T-helper 2 cell treated with Interferon-gamma antibody and Interleukin-4, amounts not matched to agents 5 μg/mL and 100 μg/mL, for 36 hours (primary cell): ENCODE measurements around the gene SETBP1.

Experiments
- DNase-seq: peaks from one replicate; pipeline ENCODE4 v3.0.0; 2021; ENCODE audit warnings: low spot score
- H3K27ac Mint-ChIP-seq: one replicate; pipeline ENCODE4 v1.8.0; 2021; ENCODE audit warnings: mild to moderate bottlenecking, mixed read lengths
- H3K27me3 Mint-ChIP-seq: one replicate; pipeline ENCODE4 v1.8.0; 2021; ENCODE audit warnings: low read depth, mixed read lengths
- H3K36me3 Mint-ChIP-seq: one replicate; pipeline ENCODE4 v1.8.0; 2021; ENCODE audit warnings: low read depth, mixed read lengths
- H3K4me1 Mint-ChIP-seq: one replicate; pipeline ENCODE4 v1.8.0; 2021; ENCODE audit warnings: low read depth, mixed read lengths
- H3K4me3 Mint-ChIP-seq: one replicate; pipeline ENCODE4 v1.8.0; 2022; ENCODE audit warnings: mild to moderate bottlenecking, moderate library complexity, mixed read lengths
- H3K9me3 Mint-ChIP-seq: one replicate; pipeline ENCODE4 v1.8.0; 2021; ENCODE audit warnings: mixed read lengths

SETBP1 gene

GRCh38 chr18:44723411-44723810 lies 42.7 kb downstream of the SETBP1 start:
- Mint-ChIP-seq H3K27me3 (peaks cover 5% of the 10 kb centered on the region), H3K4me3 (no peak overlapping the region), H3K27ac (no peak overlapping the region), H3K4me1 (peaks cover 71% of the 10 kb centered on the region), H3K9me3 (no peaks in the 10 kb centered on the region), H3K36me3 (peaks cover 4% of the 10 kb centered on the region)
- DNase-seq: no peak

DNA sequence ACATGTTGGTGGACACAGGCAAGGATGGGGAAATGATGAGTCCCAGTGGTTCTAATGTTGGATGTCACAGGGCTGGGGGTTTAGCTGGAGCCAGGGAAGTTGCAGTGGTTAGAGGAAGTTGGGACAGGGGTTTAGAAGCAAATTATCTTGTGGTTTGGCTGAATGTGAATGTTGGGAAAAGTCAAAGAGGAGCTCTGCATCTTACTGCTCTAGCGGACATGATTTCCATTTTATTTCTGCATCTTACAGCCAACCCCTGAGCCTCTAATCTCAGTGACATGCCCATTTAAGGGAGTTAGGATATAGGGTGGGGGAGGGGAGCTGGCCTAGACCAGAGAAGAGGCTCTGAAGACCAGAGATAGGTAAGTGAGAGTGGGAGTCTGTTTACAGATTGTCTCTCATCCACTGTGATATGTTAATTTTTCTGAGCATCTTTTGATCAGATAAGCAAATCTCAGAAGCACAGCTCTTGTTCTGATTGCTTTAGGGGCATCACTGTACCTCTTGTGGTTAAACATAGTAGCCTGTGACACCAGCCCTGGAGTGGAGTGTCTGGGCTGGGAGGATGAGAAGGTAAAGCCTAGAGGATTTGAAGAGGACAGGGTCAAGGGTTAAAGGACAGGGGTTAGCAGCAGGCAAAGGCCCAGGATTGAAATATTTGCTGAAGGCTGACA lies 43.6 kb downstream of the SETBP1 start:
- H3K4me3 Mint-ChIP-seq: peak overlapping the region; percentile 66
- DNase-seq: peak; percentile 48
- peaks cover 75% of the 10 kb centered on the region for H3K4me1 Mint-ChIP-seq
- H3K36me3 Mint-ChIP-seq: peaks cover 2% of the 10 kb centered on the region
- peak overlapping the region; percentile 70 for H3K27ac Mint-ChIP-seq
- H3K9me3 Mint-ChIP-seq: no peaks in the 10 kb centered on the region
- H3K27me3 Mint-ChIP-seq: peaks cover 2% of the 10 kb centered on the region

GRCh38 chr18:44725300-44726058 lies 44.8 kb downstream of the SETBP1 start:
- Mint-ChIP-seq H3K4me1 (peaks cover 87% of the 10 kb centered on the region), H3K36me3 (peaks cover 2% of the 10 kb centered on the region), H3K27me3 (peaks cover 2% of the 10 kb centered on the region), H3K9me3 (no peaks in the 10 kb centered on the region), H3K27ac (peak overlapping the region; percentile 70), H3K4me3 (peak overlapping the region; percentile 66)
- peak; percentile 80 for DNase-seq

- no peaks in the 10 kb centered on the region for H3K9me3 Mint-ChIP-seq
- peak overlapping the region; percentile 66 for H3K4me3 Mint-ChIP-seq
- no peak for DNase-seq
- H3K36me3 Mint-ChIP-seq: peaks cover 2% of the 10 kb centered on the region
- H3K27me3 Mint-ChIP-seq: peaks cover 2% of the 10 kb centered on the region
- peak overlapping the region; percentile 70 for H3K27ac Mint-ChIP-seq
- H3K4me1 Mint-ChIP-seq: peaks cover 91% of the 10 kb centered on the region
Measured at GRCh38 chr18:44726059-44726421, 45.4 kb downstream of the SETBP1 start.

- no peaks in the 10 kb centered on the region for H3K9me3 Mint-ChIP-seq
- H3K4me3 Mint-ChIP-seq: peak overlapping the region; percentile 22
- H3K27me3 Mint-ChIP-seq: peaks cover 4% of the 10 kb centered on the region
- no peak for DNase-seq
- H3K27ac Mint-ChIP-seq: no peak overlapping the region
- peaks cover 95% of the 10 kb centered on the region for H3K4me1 Mint-ChIP-seq
- peaks cover 2% of the 10 kb centered on the region for H3K36me3 Mint-ChIP-seq
Measured at GRCh38 chr18:44727291-44727690, 46.6 kb downstream of the SETBP1 start.

DNA sequence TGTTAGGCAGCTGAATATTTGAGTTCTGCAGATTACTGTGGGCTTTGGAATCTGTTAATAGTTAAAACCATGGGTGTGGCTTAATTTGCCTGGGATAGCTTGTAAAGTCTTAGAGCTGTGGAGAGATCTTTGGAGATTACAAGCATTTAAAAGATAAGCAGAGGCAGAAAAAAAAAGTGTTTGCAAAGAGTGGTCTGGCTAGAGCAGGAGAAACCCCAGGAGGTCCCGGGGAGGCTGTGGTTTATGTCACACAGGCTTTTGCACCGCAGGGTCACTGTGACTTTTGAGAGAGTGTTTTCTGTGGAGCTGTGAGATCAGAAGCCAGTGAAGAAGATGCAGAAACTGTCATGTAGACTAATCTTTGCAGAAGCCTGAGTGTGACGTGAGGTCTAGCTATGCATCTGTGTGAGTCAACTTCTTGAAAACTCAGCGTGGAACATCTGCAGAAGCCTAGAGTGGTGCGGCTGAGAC lies 49.0 kb downstream of the SETBP1 start:
- H3K36me3 Mint-ChIP-seq: no peaks in the 10 kb centered on the region
- H3K4me3 Mint-ChIP-seq: peak overlapping the region; percentile 57
- peak; percentile 80 for DNase-seq
- H3K27me3 Mint-ChIP-seq: peaks cover 6% of the 10 kb centered on the region
- H3K27ac Mint-ChIP-seq: peak overlapping the region; percentile 60
- peaks cover 98% of the 10 kb centered on the region for H3K4me1 Mint-ChIP-seq
- no peaks in the 10 kb centered on the region for H3K9me3 Mint-ChIP-seq

DNA sequence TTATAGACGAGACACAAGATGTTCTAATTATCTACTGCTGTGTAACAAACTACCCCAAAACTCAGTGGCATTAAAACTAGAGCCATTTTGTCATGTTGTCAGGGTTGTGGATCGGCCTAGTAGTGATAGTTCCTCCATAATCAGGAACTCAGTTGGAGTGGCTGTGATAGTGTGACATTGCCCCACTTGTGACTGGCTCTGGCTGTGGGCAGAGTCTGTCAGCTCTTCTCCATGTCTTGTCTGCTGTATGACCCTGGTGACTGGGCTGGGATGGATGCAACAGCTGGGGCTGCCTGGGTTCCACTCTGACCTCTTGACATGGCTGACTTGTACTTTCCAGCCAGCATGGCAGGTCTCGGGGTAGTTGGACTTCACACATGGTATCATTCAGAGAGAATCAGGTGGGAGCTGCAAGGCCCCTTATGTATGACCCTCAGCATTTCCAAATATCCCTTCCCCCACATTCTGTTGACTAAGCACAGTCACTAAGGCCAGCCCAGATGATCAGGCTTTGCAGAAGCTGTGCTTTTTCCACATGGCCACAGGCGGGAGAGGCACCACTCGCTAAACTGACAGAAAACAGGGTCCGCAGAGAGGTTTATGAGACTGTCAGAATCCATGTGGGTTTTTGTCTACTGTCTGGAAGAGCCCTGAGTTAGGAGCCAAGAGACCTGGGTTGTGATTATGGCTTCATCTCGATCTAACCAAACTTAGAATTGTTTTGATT lies 50.3 kb downstream of the SETBP1 start:
- peak overlapping the region; percentile 22 for H3K4me3 Mint-ChIP-seq
- H3K4me1 Mint-ChIP-seq: peaks cover 90% of the 10 kb centered on the region

GRCh38 chr18:44731530-44732237 lies 51.0 kb downstream of the SETBP1 start:
- Mint-ChIP-seq H3K4me1 (peaks cover 83% of the 10 kb centered on the region), H3K27me3 (peaks cover 10% of the 10 kb centered on the region), H3K36me3 (peaks cover 1% of the 10 kb centered on the region), H3K4me3 (no peak overlapping the region), H3K9me3 (no peaks in the 10 kb centered on the region), H3K27ac (no peak overlapping the region)
- no peak for DNase-seq

More for the DNA sequence above, 50.3 kb downstream of the SETBP1 start:
- Mint-ChIP-seq H3K36me3 (no peaks in the 10 kb centered on the region), H3K27me3 (peaks cover 9% of the 10 kb centered on the region), H3K27ac (no peak overlapping the region), H3K9me3 (no peaks in the 10 kb centered on the region)
- no peak for DNase-seq

DNA sequence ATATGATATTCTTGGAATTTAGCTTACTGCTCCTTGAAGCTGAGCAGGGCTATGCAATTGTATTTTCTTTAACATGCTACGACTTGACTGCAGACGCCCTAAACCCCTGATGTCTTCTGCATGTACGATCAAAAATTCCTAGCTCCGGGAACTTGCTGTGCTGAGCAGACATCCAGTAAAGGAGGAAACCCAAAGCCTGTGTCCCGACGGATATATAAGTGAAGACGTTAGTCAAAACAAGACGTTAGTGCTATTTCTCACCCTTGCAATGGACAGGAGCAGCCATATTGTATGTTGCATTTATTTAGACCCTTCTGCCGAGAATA lies 51.5 kb downstream of the SETBP1 start:
- Mint-ChIP-seq H3K36me3 (peaks cover 3% of the 10 kb centered on the region), H3K4me3 (no peak overlapping the region), H3K4me1 (peaks cover 78% of the 10 kb centered on the region), H3K9me3 (no peaks in the 10 kb centered on the region), H3K27ac (no peak overlapping the region), H3K27me3 (peaks cover 12% of the 10 kb centered on the region)
- no peak for DNase-seq

DNA sequence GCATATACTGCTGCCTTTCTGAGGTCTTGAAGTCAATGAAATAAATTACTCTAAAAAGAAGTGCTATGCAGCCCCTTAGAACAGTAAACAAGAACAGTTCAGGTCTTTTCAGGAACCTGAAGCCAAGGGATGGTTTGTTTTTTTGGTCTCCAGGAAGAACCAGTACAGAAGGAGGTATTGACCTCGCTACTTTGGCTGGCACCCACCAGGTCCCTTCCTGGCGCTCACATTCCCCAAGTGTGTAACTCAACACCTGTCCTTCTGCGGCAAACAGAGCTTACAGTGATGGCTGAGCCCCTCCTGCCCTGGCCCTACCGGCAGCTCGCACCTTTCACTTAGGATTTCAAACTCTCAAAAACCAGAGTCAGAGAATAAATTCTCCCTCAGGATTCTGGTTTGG lies 51.9 kb downstream of the SETBP1 start:
- Mint-ChIP-seq H3K36me3 (peaks cover 3% of the 10 kb centered on the region), H3K27ac (no peak overlapping the region), H3K9me3 (no peaks in the 10 kb centered on the region), H3K4me1 (peaks cover 74% of the 10 kb centered on the region), H3K4me3 (no peak overlapping the region), H3K27me3 (peaks cover 12% of the 10 kb centered on the region)
- no peak for DNase-seq

DNA sequence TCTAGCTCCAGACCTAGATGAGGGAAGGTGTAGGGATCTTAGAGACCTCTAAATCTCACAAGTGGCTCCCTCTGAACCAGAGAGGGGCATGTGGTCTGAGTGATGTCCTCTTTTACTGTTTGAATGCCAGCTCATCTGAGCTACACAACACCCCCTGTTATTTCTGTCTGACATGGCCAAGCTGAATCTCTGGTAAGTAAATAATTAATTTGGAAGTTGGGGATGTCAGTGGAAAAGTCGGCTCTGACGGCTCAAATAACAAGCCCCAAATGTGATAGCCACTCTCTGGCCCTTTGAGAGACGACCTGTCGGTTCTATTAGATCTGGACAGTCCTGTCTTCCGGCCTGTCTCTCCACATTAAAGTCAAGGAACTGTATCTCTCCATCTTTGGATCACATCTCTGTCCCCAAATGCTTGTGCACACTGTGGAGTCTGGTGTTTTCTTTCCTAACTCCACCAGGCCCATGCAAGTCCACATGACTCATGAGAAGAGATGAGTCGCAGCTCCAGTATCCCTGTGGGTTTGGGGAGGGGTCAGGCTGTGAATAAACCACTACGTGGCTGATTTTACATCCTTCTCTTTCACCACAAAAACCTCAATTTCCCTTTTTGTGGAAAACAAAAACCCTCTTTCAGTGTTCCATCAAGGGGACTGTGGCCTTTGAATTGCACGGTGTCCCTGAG lies 52.5 kb downstream of the SETBP1 start:
- peak overlapping the region; percentile 14 for H3K4me3 Mint-ChIP-seq
- peak; percentile 66 for DNase-seq
- H3K27me3 Mint-ChIP-seq: peaks cover 17% of the 10 kb centered on the region
- H3K9me3 Mint-ChIP-seq: no peaks in the 10 kb centered on the region
- H3K36me3 Mint-ChIP-seq: peaks cover 3% of the 10 kb centered on the region
- H3K4me1 Mint-ChIP-seq: peaks cover 68% of the 10 kb centered on the region
- H3K27ac Mint-ChIP-seq: no peak overlapping the region

- Mint-ChIP-seq H3K4me3 (no peak overlapping the region), H3K4me1 (peaks cover 62% of the 10 kb centered on the region), H3K27me3 (peaks cover 18% of the 10 kb centered on the region), H3K27ac (no peak overlapping the region), H3K36me3 (peaks cover 3% of the 10 kb centered on the region), H3K9me3 (no peaks in the 10 kb centered on the region)
- no peak for DNase-seq
Measured at GRCh38 chr18:44733754-44734465, 53.2 kb downstream of the SETBP1 start.

- Mint-ChIP-seq H3K27me3 (peaks cover 26% of the 10 kb centered on the region), H3K9me3 (no peaks in the 10 kb centered on the region), H3K36me3 (peaks cover 3% of the 10 kb centered on the region), H3K4me1 (peaks cover 50% of the 10 kb centered on the region), H3K27ac (no peak overlapping the region), H3K4me3 (no peak overlapping the region)
- no peak for DNase-seq
Measured at GRCh38 chr18:44735096-44735495, 54.4 kb downstream of the SETBP1 start.
